NCI-H1417 treated with DMSO at 0.1 percent for 48 hours (cell line): ENCODE results near the gene SORBS2.

Source experiments
- DNase-seq: peaks from one replicate; lab custom pipeline; 2025; lab: John Stamatoyannopoulos, UW

Gene SORBS2

DNA sequence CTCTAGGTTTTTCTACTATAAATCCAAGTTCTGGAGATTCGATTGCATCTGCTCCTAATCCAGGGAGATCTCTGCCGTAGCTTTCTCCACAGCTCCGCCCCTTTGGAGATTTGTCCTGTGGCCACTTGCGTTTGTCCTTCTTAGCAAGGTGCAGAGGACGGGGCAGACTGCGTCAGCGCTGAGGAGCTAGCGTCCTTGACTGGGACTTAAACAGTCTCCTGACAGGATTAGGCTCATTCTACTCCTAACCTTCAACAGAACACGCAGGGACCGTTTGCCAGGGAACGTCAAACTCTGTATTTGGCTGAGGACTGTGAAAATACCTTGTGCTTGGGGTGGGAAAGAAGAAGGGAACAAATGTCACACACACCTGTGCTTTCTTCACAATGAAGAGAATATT, 38.6 kb downstream of the SORBS2 start:
- no peak for DNase-seq

DNA sequence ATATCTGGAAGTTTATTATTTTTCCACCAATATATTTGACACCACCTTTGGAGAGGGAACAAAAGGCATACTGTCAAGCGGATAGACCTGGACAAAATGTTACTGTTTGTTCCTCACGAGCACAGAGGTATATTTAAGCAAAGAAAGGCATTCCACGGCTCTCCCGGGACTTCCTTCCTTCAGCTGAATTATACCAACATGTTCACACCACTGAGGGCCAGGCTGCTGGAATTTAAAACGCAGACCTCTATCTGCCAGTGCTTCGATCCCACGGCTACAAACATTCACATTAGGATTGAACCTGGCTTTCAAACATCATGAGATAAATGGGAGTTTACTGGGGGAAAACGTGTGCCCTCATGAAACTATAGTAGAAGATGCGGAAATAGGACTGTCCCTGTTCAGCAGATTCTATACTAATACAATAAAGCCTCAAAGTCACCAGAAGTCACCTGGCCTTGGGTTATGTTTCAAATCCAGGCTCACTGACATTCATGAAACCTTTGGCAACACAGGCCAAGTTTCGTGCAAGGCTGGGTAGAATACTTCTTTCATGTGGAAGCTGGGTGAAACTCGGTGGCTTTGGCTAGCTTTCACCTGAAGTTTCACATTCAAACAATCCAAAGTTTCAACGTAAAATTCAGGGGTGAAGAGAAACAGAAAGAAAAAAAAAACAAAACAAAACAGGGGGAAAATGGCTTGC, 39.5 kb downstream of the SORBS2 start:
- no peak for DNase-seq

DNA sequence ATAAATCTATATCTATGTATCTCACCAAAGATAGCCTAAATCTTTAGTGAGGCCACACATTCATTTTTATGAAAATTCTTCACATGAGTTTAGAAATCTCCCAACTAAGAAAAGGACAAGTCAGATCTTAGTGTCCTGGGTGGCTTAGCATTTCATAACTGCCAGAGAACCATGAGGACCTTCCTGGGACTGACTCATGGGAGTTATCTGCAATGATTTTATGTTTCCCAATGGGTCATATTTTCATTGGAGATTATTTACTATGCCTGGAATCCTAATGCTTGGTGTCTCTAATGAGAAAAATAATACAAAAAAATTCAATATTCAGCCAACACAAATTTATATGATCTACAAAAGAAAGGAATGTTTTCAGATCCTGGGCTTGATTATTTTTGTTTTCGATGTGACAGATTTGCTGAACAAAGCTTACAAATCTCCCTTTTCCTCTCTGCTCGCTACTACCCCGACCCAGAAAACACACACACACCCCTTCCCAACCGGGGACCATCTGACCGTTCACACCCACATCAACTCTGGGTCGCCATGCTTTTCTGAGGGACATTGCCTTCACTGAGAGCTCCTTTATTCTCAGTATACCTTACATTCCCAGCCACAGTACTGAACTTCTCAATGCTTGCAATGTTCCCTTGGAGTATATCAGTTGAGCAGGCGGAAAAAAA, 40.1 kb downstream of the SORBS2 start:
- DNase-seq, result no peak

DNA sequence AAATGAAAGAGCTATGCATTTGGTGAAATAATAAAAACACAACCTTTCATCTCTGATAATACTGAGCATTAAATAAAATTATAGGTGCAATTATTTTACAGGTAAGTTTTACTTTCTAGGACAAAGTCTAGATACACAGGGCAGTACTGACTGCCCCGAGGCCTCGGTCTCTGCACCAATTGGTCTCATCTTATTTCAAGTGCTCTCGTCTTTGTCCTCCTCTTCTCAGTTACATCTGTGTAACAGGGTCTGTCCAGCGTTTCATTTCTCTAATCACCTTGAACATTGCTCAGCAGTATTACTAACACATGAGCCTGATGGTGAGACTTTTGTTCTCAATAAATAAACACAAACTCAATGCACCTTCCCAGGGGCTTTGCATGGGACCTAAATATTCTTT, 44.5 kb downstream of the SORBS2 start:
- no peak for DNase-seq

DNA sequence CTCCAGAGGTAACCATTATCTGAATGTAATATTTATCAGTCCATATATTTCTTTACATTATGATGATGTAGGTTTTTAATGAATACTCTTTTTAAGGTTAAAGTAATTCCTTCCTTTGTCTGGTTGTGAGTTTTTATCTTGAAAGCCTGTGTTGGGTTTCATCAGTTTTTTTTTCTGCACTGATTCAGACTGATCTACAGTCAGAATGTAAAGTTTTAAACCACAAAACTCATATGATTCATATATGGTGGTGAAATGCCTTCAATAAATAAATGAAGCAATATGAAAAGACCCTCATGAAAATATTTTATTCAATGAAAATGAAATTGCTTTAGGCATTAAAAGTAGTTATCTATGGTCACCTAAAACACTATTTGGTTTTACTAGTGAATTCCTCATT, 47.1 kb downstream of the SORBS2 start:
- DNase-seq, result no peak

DNA sequence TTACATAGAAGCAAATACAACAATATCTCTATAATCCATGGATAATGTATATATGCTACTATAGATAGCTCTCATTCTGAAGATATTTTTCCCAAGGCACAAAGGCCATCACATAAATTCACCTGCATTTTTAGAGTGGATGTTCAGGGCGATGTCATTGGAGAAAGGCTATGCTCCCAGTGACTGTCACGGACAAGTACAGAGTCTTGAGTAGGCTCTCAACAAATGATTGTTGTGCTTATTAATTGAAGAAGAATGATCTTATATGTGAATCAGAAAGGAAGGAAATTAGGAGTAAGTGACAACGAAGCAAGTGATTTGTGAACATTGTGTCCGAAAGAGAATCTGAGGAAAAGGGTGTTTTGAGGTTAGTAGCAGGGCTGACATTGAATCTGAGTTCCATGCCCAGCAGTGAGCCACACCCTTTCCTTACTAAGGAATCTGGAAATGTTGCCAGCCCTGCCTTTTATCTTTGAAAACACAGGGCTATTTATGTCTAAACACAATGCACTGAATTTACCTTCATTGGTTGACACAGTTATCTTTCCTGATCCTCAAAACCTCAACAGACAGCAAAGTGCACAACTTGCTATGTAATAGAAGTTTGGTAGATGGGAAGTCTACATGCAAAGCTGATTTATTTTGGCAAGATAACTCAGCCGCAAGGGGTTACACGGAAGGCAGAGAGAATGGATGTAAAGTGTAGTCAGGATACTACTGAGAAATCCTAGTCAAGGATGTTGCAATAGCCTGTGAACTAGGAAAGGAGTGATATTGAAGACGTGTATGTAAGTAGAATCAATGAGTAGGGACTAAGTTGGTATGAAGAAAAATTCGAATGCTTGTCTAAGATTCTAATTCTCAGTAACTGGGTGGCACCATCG, 50.4 kb downstream of the SORBS2 start:
- DNase-seq, result no peak

DNA sequence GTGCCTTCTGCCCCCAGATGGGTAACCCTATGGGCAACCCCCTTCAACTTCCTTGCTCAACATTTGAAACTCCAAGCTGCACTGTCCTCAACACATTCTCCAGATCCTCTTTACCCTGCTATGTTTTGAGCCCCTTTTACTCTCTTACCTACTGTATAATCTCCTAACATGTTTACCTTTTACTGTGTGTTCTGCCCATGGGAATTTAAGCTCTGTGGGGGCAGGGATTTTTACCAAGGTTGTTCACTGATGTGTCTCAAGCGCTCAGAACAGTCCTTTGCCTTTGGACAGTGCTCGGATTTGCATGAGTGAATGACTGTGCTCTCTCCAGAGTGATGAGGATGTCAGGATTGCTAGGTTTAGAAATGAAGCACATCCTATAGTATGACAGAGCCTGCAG, 53.2 kb downstream of the SORBS2 start:
- DNase-seq, result no peak

DNA sequence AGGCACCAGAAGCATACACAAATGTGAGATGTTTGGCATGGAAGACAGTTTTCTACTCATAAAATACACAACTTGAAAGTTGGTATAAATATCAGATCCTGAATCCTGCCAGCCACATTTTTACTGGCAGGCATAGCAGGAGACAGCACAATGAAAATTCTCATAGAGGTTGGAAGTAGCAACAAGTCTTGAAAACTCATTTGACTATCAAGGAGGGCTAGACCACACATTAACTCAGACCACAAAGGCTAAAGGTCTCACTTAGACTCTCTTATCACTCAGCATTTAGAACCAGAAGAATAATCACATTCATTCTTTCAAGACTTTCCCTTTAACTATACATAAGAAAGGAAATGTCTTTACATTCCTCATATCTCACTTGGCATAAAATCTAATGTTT, 56.5 kb downstream of the SORBS2 start:
- DNase-seq, result no peak

DNA sequence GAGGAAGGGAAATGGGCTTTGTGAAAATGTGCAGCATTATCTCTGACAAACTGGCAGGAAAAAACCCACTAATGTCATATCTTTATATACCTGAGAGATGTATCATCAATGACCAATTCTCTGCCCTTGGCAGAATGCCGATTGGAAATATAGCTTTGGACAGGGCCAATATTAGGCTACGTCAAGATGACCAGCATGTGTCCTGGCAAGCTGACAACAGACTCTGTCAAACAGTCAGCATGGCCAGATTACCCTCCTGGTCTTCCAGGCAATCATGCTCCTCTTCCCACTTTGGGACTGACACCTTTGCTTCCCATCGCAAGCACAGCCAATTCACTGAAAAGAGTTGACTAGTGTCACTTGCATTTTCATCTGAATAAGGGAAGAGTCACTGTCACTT, 57.0 kb downstream of the SORBS2 start:
- DNase-seq, result no peak

DNA sequence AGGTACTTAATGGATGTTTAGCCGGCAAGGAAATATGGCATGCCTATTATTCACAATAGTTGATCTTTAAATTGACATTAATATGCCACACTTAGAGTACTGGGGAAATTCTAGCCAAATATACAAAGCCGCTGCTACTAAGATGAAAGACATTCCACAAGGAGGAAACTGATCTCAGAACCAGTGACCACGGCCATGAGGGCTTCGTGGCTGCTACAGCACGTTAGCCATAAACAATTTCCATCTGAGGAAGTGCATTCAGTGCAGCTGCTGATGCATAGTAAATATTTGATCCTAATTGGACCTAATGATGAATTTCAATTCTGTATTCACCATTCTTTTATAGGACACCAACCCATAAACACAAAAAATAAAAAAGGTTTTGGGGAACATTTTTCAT, 59.1 kb downstream of the SORBS2 start:
- DNase-seq, result no peak

DNA sequence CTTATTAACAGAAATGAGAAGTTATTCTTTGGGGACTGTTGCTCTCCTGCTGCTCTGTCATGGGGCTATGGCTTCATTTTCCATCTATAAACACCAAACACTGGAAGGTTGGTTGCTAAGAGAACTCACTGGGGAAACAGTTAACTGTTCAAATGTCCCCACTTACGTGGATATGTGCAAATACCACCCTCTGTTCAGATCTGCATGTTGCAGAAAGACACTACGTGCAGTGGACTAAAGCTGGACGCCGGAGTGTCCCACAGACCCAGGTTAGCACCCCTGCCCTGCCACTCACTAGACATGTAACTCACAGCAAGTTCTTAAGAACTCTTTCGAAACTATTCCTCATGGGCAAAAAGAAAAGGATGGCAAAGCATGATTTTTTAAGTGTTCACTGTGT, 62.1 kb downstream of the SORBS2 start:
- no peak for DNase-seq

DNA sequence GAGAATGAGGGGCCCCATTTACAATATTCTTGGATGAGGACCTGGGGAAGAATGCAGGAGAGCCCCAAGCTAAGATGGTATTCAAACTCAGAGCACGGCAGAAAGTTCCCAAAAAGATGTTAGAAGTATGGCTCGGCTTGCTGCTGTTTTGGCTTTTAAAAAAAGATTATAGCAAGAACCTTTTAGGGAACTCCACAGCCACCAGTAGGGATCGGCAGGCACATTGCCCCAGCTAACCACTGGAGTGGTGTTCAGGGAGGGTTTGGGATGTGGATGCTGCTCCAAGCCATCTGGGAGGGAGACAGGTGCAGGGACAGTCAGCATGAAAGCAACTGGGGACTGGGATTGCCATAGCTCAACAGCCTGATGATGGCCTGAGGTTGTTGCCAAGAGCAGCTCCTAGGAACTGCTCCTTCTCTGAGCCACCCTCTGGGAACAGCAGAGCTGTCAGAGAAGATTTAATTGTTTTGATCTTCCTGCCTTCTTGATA, 63.0 kb downstream of the SORBS2 start:
- no peak for DNase-seq

DNA sequence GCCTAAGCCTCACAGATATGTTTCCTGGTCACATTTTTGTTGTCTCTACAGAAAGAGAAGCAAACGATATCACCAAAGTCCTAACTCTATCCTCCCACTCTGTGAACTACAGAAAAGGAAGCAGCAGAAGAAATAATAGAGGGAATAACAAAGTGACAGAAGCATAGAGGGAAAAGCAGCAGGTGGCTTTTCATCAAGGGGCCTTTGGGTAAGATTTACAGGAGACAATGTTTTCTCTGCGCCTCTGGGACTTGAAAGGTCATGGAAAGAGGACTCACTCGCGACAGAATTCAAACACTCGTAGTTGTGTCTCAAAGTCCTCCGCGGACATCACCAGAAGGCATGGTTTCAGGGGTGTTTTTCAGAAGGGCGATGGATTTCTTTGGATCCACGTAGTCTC, 66.1 kb downstream of the SORBS2 start:
- no peak for DNase-seq

DNA sequence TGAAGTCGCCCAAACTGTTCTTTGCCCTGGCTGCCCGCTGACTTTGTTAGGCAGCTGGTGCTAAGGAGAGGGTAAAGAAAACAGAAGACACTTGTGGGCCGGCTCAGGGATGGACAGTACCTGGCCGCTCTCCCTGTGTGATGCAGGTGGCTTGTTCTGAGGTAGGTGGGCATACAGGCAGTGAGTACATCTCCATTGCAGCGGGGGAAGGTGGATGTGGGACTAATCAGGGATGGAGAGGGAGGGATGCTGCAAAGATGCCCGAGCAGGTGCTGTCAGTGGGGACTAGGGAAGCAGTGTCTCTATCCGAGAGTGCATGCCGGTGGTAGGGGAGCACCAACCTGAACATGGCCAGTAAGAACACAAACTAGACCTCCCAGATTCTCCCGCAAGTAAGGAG, 67.0 kb downstream of the SORBS2 start:
- DNase-seq, result no peak

DNA sequence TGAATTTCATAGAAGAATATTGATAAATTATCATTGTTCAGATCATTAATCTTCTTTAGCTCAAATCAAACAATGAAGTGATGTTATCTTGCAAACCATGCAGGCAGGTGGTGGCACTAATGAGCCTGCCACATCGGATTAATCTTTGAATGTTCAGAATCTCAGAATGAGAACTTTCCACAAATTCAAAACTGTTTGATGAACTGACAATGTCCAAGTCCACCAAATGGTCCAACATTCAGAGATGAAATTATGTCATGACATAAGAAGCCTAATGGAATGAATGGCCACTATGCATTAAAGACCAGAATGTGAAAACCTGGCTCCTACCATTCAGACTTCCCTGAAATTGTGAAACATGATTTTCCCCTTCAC, 67.5 kb downstream of the SORBS2 start:
- no peak for DNase-seq

DNA sequence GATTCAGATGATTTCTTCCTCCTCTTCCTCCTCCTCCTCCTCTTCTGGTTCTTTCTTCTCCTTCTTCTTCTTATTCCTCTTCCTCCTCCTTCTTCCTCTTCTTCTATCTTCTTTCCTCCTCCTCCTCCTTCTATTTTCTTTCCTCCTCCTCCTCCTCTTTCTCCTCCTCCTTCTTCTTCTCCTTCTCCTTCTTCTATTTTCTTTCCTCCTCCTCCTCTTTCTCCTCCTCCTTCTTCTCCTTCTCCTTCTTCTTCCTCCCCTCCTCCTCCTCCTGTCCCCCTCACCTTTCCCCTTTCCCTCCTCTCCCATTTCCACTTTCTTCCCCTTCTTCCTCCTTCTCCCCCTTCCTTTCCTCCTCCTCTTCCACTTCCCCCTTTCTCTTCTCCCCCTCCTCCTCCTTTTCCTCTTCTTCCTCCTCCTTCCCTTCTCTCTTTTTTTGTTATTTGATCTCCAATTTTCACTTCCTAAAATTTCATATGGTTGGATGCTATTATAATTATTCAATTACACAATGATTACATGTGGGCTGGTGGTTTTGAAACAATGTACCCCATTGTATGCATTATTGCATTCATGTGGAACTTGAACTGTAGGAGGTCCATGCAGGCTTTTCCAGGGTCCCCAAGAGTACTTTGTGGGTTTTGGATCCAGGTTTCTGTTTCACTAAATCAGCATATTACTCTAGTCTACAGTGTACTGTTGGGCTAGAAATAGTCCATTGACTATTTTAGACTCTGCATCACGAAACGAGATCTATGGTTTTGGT, 68.1 kb downstream of the SORBS2 start:
- DNase-seq, result no peak

DNA sequence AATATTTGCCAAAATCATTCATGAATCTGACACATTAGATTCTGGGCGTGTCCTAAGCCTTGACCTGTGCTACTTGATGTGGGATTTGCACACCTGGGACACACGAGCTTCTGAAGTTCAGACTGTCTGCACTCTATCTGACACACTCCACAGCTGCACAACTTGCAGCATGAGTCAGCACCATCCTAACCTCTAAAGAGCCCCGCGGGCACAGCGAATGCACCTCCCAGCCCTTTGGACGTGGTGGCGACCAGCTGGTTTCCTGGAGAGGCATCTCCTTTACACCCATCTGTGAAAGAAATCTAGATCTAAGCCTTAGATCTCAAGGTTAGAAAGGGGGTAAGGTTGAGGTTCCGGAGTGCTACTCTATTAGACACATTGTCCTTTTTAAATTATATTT, 69.2 kb downstream of the SORBS2 start:
- no peak for DNase-seq

DNA sequence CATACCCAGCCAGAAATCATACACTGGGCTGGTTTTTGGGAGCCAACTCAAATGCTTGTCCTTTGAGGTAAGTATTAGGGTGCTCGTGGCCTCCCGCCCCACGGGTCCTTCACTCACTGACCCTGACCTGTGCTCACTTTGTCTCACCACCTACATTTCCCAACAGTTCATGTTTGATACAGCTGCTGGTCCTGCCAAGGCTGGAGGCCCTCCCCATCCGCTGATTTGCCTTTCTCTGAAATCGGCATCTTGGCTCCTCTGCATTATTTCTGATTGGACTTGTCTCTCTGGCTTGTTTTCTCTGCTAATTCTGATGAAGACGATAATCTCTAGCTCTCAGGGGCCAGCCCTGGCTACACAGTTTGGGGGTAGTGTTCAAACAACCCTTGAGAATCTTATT, 70.2 kb downstream of the SORBS2 start:
- no peak for DNase-seq

DNA sequence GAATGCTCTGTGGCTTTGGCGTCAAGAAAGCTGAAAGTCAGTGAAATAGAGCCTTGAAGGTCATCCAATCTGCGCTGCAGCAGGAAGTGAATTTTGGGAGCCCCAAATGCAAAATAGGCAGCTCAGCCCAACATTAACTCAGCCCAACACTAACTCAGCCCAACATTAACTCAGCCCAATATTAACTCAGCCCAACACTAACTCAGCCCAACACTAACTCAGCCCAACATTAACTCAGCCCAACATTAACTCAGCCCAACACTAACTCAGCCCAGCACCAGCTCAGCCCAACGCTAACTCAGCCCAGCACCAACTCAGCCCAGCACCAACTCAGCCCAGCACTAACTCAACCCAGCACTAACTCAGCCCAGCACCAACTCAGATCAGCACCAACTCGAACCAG, 71.5 kb downstream of the SORBS2 start:
- no peak for DNase-seq

DNA sequence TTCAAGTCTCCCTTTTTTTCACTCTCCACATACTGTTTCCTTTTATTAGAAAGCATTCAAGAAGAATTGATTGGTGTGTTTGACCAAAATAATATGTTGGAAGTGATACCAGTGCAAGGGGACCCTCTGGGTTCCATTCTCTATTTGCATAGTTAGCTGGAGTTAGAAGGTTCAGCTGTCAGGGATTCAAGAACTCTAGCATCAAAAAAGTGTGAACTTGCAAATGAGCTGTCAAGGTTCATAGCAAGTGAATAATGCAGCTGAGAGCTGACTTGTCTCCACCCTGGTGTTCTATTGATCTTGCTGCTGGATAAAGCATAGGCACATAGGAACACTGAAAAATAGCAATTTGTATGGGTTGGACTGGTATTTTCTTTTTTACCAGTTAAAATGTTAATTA, 73.2 kb downstream of the SORBS2 start:
- DNase-seq, result no peak

DNA sequence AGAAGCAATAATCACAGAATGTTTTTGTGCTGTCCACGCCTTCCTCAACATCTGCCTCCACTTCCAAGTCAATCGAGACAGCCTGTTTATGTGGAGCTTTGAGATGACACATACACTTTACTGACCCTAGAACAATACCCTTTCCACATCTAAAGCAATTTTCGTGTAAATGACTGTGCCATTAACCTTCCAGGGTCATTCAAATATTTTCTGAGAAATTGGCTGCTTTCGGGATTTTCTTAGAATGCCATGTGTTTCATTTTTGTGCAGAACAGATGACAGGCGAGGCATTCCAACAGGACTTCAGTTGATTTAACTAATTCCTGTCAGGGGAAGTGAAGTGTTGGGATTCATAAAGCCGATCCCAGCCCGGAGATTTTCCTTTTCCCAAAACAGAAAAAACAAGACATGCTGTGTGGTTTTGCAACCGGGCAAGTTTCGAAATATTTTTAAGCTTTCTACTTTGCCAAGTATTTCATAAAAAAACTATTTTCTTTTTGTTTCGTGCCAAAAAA, 73.9 kb downstream of the SORBS2 start:
- DNase-seq, result no peak

DNA sequence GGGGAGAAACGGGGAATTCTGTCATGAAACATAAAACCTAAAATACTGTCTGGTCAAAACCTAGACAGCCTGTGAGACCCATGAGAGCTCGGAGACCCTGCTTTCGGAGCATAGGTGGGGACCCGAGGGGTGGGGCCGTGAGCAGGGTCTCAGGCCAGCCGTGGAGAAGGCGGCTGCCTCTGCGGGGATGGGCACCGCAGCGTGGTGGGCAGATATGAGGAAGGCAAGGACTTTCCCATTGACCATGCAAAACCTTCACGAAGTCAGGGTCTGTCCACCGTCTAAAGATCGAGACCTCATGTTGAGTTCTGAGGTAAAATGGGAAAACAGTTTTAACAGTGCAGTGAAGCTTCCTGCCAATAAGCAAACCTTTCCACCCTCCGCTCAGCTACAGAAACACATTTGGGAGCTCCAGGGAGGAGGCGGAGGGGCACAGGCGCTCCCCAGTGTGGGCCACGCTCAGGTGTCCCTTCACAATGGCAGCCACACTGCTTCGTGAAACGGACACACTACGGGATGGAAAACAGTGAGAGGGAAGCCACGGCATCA, 74.4 kb downstream of the SORBS2 start:
- no peak for DNase-seq
